HFFc6 (cell line): Measurements from ENCODE around the gene CCDC172. TPM values are rescaled to one million over a fixed set of nuclear protein-coding genes. Genes with fewer than 3 reads are reported as not detected.

Experiments
- DNase-seq: peaks from one replicate; pipeline ENCODE4 v3.0.0-alpha.2; 2018
- H3K27ac Mint-ChIP-seq: 2 replicates; pipeline ENCODE4 v1.8.0; 2020; ENCODE audit warnings: mild to moderate bottlenecking, mixed read lengths
- H3K27me3 Mint-ChIP-seq: 2 replicates; pipeline ENCODE4 v1.8.0; 2021; ENCODE audit warnings: mild to moderate bottlenecking, moderate library complexity, mixed read lengths; ENCODE audit not compliant: insufficient read depth
- H3K36me3 Mint-ChIP-seq: 2 replicates; pipeline ENCODE4 v1.8.0; 2021; ENCODE audit warnings: low read depth, mixed read lengths
- H3K4me1 Mint-ChIP-seq: 2 replicates; pipeline ENCODE4 v1.8.0; 2020; ENCODE audit warnings: low read depth, mixed read lengths
- H3K4me3 Mint-ChIP-seq: 2 replicates; pipeline ENCODE4 v1.8.0; 2020; ENCODE audit warnings: mild to moderate bottlenecking, moderate library complexity, mixed read lengths
- H3K9me3 Mint-ChIP-seq: 2 replicates; pipeline ENCODE4 v1.8.0; 2020; ENCODE audit warnings: mild to moderate bottlenecking, mixed read lengths
- total RNA-seq, 6 experiments: library from RNA; stranded (reverse); fragmentation: NEBNext Ultra II Directional; extraction: Animal tissue kit (Norgen Biotek cat#: 25700); gene quantifications; 2 replicates in 1 of 6; 3 replicates in 5 of 6; pipeline ENCODE4 v1.2.3, GENCODE V29; 2021
- TF ChIP-seq, protein P1 (sequence below): fragments of 200-600 bp; sonication (generic); IDR thresholded peaks from 2 replicates; pipeline ENCODE4 v1.5.0; 2021; ENCODE audit warnings: antibody characterized with exemption, mild to moderate bottlenecking

Gene CCDC172
- total RNA-seq, 6 experiments from 2014 or later = not detected

DNA sequence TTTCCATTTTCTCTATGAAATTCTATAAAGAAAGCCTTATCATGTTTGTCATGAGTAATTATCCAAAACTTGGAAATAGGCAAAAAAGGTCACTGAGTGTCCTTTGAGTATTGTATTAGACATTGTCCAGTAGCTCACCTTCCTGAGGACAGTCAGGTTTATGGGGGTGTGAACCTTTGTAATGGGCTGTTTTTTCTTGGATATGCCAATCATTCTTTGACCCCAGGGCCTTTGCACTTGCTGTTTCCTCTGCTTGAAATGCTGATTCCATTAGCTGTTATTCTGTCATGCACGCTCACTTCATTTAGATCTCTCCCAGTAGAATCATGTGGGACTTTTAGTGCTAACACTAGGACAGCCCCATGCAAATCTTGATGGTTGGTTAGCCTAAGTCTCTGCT, 4.9 kb downstream of the CCDC172 start:
- Mint-ChIP-seq H3K9me3 (no peaks in the 10 kb centered on the region), H3K4me3 (no peak overlapping the region), H3K4me1 (no peaks in the 10 kb centered on the region), H3K36me3 (no peaks in the 10 kb centered on the region), H3K27me3 (peaks cover 8% of the 10 kb centered on the region), H3K27ac (no peak overlapping the region)
- DNase-seq = no peak
- TF ChIP-seq, protein P1, sequence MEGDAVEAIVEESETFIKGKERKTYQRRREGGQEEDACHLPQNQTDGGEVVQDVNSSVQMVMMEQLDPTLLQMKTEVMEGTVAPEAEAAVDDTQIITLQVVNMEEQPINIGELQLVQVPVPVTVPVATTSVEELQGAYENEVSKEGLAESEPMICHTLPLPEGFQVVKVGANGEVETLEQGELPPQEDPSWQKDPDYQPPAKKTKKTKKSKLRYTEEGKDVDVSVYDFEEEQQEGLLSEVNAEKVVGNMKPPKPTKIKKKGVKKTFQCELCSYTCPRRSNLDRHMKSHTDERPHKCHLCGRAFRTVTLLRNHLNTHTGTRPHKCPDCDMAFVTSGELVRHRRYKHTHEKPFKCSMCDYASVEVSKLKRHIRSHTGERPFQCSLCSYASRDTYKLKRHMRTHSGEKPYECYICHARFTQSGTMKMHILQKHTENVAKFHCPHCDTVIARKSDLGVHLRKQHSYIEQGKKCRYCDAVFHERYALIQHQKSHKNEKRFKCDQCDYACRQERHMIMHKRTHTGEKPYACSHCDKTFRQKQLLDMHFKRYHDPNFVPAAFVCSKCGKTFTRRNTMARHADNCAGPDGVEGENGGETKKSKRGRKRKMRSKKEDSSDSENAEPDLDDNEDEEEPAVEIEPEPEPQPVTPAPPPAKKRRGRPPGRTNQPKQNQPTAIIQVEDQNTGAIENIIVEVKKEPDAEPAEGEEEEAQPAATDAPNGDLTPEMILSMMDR = no peak

DNA sequence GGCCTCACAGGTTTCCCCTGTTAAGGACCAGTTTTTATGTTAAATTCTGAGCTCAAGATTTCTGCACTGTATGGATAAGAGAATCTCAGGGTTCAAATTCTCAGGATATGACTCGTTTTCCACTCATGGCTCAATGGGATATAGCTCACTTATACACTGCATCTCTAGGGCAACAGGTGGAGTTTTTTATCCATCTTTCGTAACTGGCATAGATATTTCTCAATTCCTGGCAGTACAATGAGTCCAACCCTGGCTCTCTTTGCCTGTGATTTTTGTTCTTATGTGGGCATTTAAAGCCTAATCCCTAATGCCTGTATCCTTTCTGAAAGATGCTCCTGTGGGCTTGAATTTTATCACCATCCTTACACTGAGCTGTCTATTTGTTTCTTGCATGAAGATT, 7.6 kb downstream of the CCDC172 start:
- no peak for DNase-seq
- H3K27ac Mint-ChIP-seq = no peak overlapping the region
- H3K4me1 Mint-ChIP-seq = no peaks in the 10 kb centered on the region
- no peak overlapping the region for H3K4me3 Mint-ChIP-seq
- no peaks in the 10 kb centered on the region; the same call in 1 of the 2 replicates for H3K27me3 Mint-ChIP-seq
- TF ChIP-seq, protein P1 = no peak
- no peaks in the 10 kb centered on the region for H3K9me3 Mint-ChIP-seq
- H3K36me3 Mint-ChIP-seq = no peaks in the 10 kb centered on the region

DNA sequence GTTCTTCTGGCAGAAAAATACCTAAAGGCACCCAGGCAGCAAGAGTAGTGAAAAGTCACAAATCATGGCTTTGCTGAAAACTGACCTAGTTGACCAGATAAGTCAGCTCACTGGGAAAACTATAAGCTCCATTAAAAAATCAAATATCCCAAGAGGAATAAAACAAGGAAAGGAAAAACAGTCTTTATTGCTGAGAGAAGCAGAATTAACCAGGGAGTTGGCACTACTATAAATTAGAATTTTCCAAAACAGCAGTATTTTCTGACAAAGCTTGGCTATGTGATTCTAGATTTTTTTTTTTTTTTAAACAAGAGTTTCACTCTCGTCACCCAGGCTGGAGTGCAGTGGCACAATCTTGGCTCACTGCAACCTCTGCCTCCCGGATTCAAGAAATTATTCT, 12.6 kb downstream of the CCDC172 start:
- no peak overlapping the region for H3K27ac Mint-ChIP-seq
- H3K4me1 Mint-ChIP-seq = no peaks in the 10 kb centered on the region
- TF ChIP-seq, protein P1 = no peak
- DNase-seq = no peak
- no peaks in the 10 kb centered on the region; the same call in 1 of the 2 replicates for H3K27me3 Mint-ChIP-seq
- H3K36me3 Mint-ChIP-seq = no peaks in the 10 kb centered on the region
- no peak overlapping the region for H3K4me3 Mint-ChIP-seq
- no peaks in the 10 kb centered on the region for H3K9me3 Mint-ChIP-seq

DNA sequence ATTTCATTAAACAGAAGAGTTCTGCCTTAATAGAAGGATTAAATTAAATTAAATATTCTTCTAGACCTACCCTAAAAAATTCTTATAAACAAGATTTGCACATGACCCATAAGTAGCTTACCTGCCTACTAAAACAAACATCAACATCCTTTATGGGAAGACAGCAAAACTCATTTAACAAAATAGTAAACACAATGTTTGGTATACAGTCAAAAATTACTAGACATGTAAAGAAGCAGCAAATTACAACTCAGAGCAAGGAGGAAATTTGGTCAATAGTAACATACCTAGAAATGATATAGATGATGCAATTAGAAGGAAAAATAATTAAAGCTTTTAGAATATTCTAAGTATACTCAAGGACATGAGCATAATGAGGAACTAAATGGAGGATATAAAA, 27.9 kb downstream of the CCDC172 start:
- Mint-ChIP-seq H3K27me3 (peaks cover 3% of the 10 kb centered on the region; the same call in 1 of the 2 replicates), H3K9me3 (no peaks in the 10 kb centered on the region), H3K27ac (no peak overlapping the region), H3K4me3 (no peak overlapping the region), H3K36me3 (no peaks in the 10 kb centered on the region), H3K4me1 (no peaks in the 10 kb centered on the region)
- TF ChIP-seq, protein P1 = no peak
- no peak for DNase-seq

DNA sequence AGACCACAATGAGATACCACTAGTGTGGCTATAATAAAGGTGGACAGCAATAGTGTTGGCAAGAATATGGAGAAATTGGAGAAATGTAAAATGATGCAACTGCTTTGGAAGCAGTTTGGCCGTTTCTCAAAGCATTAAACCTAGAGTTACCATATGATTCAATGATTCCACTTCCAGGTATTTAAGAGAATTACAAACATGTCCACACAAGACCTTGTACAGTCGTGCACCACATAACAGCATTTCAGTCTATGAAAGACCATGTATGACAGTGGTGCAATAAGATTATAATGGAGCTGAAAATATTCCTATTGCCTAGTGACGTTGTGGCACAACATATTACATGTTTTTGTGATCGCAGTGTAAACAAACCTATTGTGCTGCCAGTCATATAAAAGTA, 29.6 kb downstream of the CCDC172 start:
- H3K27ac Mint-ChIP-seq = no peak overlapping the region

More for the DNA sequence above, 29.6 kb downstream of the CCDC172 start:
- Mint-ChIP-seq H3K4me1 (no peaks in the 10 kb centered on the region), H3K36me3 (no peaks in the 10 kb centered on the region), H3K9me3 (no peaks in the 10 kb centered on the region), H3K4me3 (no peak overlapping the region), H3K27me3 (peaks cover 1% of the 10 kb centered on the region; the same call in 1 of the 2 replicates)
- TF ChIP-seq, protein P1 = no peak
- no peak for DNase-seq
